HG03575 (cell line): ENCODE data around the gene EMSY.

Source experiments
- ATAC-seq: cut with Tn5 transposase; IDR thresholded peaks from one replicate; pipeline ENCODE4 v1.9.1; 2021; ENCODE audit not compliant: unreplicated experiment, insufficient number of reproducible peaks, low FRiP score; ENCODE audit errors: extremely low read depth

Gene EMSY

GRCh38 chr11:76512851-76513653 lies 68.2 kb downstream of the EMSY start:
- no peak for ATAC-seq

- ATAC-seq: no peak
Observed at GRCh38 chr11:76513654-76514034, 68.8 kb downstream of the EMSY start.

GRCh38 chr11:76515494-76515893 lies 70.7 kb downstream of the EMSY start:
- ATAC-seq: no peak

- ATAC-seq: no peak
Observed at GRCh38 chr11:76523147-76523546, 78.3 kb downstream of the EMSY start.

- no peak for ATAC-seq
Observed at GRCh38 chr11:76523786-76524436, 79.1 kb downstream of the EMSY start.

- no peak for ATAC-seq
Observed at GRCh38 chr11:76524461-76524860, 79.6 kb downstream of the EMSY start.

- no peak for ATAC-seq
Observed at GRCh38 chr11:76524919-76525318, 80.1 kb downstream of the EMSY start.

GRCh38 chr11:76526878-76527277 lies 82.1 kb downstream of the EMSY start:
- ATAC-seq: no peak

- no peak for ATAC-seq
Observed at GRCh38 chr11:76542436-76542835, 97.6 kb downstream of the EMSY start.

GRCh38 chr11:76543006-76543703 lies 98.3 kb downstream of the EMSY start:
- no peak for ATAC-seq

GRCh38 chr11:76550781-76551180 lies 106.0 kb downstream of the EMSY start:
- no peak for ATAC-seq

GRCh38 chr11:76551400-76551799 lies 106.6 kb downstream of the EMSY start:
- no peak for ATAC-seq

- ATAC-seq: no peak
Observed at GRCh38 chr11:76552987-76553386, 108.2 kb downstream of the EMSY start.

GRCh38 chr11:76553554-76554476 lies 109.0 kb downstream of the EMSY start:
- ATAC-seq: no peak

GRCh38 chr11:76554767-76555166 lies 109.9 kb downstream of the EMSY start:
- no peak for ATAC-seq

GRCh38 chr11:76557466-76557865 lies 112.6 kb downstream of the EMSY start:
- ATAC-seq: no peak

GRCh38 chr11:76558473-76558872 lies 113.7 kb downstream of the EMSY start:
- ATAC-seq: no peak

GRCh38 chr11:76558891-76559290 lies 114.1 kb downstream of the EMSY start:
- ATAC-seq: no peak

GRCh38 chr11:76559346-76559745 lies 114.5 kb downstream of the EMSY start:
- ATAC-seq: no peak
